GM12864 (cell line): ENCODE measurements around the gene PHKA2.

Experiments used
- DNase-seq: peaks from one replicate; pipeline ENCODE4 v3.0.0-alpha.2; 2011; ENCODE audit warnings: low read depth
- H3K4me3 ChIP-seq: 2 replicates; pipeline ENCODE4 v1.5.1; 2011; ENCODE audit warnings: mild to moderate bottlenecking, low read depth, low read length, control low read depth
- TF ChIP-seq, protein P1 (sequence below): IDR thresholded peaks from 2 replicates; pipeline ENCODE4 v1.5.1; 2011; ENCODE audit warnings: low read depth, mild to moderate bottlenecking, moderate library complexity, low read length, control low read depth, inconsistent platforms; ENCODE audit errors: missing control alignments

PHKA2 gene

DNA sequence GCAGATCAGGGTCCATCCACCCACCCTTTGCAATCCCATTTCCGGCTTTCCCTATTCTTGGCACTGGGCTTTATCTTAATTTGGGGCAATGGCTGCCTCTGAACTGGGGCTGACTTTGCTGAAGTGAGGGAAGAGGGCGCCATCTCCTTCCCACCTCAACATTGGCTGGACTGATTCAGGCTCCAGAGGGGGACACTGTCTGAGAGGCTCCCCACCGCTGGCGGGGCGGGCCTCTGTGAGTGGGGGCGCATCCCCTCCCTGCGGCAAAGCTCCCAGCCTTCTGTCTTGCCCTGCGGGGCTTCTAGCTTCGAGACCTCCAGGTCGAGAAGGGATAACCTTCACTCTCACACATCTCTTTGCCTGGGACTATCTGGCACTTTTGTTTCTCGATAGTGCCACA is 85.8 kb downstream of the PHKA2 start:
- TF ChIP-seq, protein P1, sequence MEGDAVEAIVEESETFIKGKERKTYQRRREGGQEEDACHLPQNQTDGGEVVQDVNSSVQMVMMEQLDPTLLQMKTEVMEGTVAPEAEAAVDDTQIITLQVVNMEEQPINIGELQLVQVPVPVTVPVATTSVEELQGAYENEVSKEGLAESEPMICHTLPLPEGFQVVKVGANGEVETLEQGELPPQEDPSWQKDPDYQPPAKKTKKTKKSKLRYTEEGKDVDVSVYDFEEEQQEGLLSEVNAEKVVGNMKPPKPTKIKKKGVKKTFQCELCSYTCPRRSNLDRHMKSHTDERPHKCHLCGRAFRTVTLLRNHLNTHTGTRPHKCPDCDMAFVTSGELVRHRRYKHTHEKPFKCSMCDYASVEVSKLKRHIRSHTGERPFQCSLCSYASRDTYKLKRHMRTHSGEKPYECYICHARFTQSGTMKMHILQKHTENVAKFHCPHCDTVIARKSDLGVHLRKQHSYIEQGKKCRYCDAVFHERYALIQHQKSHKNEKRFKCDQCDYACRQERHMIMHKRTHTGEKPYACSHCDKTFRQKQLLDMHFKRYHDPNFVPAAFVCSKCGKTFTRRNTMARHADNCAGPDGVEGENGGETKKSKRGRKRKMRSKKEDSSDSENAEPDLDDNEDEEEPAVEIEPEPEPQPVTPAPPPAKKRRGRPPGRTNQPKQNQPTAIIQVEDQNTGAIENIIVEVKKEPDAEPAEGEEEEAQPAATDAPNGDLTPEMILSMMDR: no peak
- no peak for DNase-seq
- no peak overlapping the region for H3K4me3 ChIP-seq

DNA sequence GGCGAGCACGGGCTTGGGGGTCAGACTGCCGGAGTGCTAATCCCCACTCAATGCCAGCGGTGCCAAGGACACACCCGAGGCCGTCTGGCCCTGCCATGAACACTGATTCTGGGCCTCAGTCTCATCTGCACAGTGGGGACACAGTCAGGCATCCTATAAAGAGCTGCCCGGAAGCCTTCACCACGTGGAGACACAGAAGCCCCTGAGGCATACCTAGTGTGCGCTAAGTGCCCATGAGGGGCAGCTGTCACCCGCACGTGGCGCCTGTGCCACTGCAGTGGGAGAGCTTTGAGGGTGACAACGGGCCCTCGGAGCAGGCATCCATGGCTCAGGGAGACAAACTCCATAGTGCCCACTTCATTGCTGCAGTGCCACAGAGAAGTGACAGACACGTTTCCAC is 86.3 kb downstream of the PHKA2 start:
- no peak for DNase-seq
- TF ChIP-seq, protein P1: no peak
- no peak overlapping the region for H3K4me3 ChIP-seq

DNA sequence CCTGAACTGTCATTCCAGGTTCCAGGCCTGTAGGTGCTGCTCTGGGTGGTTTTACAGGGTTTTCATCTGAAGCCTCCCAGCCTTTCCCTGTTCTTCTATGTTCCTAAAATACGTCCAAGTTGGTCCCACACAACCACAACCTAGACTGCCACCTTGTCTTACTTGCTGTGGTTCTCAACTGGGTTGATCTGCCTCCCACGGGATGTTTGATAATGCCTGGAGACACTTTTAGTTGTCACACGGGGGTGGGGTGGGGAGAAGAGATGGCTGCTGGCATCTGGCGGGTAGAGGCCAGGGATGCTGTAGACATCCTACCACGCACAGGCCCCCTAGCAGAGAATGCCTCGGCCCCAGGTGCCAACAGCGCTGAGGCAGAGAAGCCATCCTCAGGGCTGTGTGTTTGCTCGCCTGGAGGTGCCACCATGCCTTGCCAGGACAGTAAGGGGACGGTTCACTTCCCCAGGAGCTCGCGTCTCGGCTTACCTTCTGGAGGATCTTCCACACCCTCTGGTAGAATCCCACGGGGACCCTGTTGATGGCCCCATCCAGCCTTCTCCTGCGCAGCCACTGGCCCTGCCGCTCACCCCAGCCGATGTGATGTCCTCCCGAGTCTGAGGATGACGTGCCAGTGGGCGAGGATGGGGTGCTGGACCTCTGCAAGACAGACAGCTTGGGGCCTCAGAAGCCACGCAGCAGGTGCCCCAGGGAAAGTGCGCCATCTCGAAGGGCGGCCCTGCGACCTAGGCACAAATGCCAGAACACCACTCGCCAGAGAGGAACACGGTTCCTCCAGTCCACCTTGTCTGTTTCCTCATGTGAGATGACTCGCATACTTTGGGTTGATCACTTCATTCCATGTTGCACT is 87.0 kb downstream of the PHKA2 start:
- DNase-seq: no peak

DNA sequence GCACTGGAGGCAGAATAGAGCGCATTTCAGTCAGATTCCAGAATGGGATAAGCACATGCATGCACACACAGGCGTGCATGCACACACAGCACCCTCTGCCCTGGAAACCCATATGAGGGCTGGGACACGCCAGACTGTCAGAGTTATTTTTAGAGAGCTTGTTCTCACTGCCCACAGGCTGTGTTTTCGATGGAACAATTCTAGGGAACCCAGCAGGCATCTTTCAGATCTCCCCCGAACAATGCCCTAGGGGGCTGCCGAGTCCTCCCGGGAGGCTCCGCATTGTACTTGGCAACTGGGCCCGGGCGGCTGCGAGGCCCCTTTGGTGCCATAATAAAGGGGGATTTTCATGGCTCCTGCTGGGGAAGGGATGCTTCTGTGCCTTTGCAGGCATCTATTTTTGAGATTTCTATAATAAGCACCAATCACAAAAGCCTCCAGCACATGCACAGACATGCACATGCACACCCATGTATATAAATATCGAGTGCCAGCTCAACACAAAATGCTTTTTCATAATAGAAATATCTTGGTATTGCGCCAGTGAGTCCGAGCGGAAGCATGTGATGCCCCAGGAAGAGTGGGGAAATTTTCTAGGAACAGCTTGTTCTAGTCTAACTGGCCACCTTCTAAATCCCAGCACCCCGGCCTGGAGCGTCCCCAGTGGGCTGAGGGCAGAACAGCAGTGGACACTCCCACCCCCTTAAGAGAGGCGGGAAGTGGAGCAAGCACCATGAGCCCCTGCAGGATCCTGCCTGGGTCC is 88.5 kb downstream of the PHKA2 start:
- no peak overlapping the region for H3K4me3 ChIP-seq
- no peak for DNase-seq
- TF ChIP-seq, protein P1: no peak

More for the DNA sequence above, 87.0 kb downstream of the PHKA2 start:
- TF ChIP-seq, protein P1: no peak
- H3K4me3 ChIP-seq: no peak overlapping the region

DNA sequence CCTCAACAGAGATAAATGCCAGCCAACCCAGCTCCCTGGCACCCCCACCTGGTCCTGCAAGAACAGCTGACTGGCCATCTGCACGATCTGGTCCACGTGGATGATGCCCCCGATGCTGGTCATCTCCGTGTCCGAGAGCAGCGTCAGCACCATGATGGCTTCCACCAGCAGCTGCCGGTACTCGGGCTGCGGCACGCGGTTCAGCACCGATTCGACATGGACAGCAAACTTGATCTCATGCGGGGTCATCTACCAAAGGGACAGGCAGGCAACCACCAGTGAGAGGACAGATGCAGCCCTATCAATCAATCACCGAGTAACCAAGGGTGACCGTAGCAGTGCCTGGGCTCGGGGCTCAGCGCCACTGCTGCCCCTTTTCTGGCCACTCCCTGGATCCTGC is 89.8 kb downstream of the PHKA2 start:
- TF ChIP-seq, protein P1: no peak
- no peak overlapping the region for H3K4me3 ChIP-seq
- no peak for DNase-seq

DNA sequence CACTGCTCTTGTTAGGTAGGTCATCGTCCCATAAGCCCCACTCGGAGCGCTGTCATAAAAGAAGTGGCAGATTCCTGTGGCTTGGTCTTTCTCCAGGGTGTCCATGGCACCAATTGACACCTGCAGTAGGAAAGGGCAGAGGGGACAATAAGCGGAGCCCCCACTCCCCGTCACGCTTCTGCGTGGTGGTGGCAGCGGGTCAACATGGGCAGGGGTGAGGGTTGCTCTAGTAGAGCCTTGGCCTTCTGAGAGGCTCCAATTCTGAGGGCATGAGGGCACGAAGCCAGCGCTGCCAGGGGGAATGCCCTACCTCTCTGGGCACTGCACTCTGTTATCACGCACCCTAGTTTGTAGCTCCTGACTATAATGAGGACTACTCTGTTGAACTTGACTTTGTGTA is 90.4 kb downstream of the PHKA2 start:
- TF ChIP-seq, protein P1: no peak
- no peak for DNase-seq
- no peak overlapping the region for H3K4me3 ChIP-seq
